Stimulated activated CD8-positive, alpha-beta memory T cell treated with anti-CD3 and anti-CD28 coated beads, Interleukin-15, amount 100 ng/mL, for 24 hours (primary cell): ENCODE measurements around the gene STX1B.
A peak's percentile ranks its signal among the peaks of the same experiment; 100 is the strongest.
"Not testable (repeated sequence)": the region's sequence is repeated elsewhere in the genome, so short reads cannot be mapped to it uniquely, and the experiment has no call there.

ENCODE experiments used
- DNase-seq: peaks from one replicate; pipeline ENCODE4 v3.0.0-alpha.2; 2020; ENCODE audit warnings: low read depth

The STX1B gene

GRCh38 chr16:31010585-31011325, at the start of gene STX1B:
Gene STX1B (minus strand): TSS chr16:31010638. CDS start chr16:31010396, 242 bp downstream.
- no peak for DNase-seq

DNA sequence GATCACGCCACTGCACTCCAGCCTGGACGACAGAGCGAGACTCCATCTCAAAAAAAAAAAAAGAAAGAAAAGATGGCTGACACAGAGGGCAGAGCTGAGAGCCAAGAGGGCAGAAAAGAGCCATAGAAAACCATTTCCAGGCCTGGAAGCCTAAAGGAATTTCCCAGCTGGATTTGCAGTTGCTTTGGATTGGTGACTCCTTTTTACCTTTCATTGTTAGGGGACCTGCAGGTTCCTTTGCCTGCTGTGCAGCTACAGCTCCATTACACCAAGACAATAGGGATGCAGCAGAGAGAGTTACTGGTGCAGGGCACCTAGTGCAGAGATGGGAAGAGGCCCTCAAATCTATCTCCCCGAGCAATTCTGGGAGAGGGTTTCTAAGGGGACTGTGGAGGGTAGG, 45.2 kb upstream of the STX1B start:
- no peak for DNase-seq

DNA sequence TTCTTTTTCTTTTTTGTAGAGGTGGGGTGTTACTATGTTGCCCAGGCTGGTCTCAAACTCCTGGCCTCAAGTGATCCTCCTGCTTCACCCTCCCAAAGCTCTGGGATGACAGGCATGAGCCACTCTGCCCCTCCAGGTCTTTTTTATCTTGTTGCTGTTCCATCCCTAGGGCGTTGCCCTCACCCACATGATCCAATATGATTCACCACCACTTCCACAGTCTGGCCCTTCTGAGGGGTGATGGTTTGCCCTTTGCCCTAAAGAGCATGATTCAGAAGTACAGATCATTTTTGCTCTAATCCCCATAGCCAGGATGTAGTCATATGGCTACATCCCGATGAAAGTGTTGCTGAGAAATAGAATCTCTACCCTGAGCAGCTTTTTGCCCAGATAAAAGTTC, 41.7 kb upstream of the STX1B start:
- DNase-seq: no peak

DNA sequence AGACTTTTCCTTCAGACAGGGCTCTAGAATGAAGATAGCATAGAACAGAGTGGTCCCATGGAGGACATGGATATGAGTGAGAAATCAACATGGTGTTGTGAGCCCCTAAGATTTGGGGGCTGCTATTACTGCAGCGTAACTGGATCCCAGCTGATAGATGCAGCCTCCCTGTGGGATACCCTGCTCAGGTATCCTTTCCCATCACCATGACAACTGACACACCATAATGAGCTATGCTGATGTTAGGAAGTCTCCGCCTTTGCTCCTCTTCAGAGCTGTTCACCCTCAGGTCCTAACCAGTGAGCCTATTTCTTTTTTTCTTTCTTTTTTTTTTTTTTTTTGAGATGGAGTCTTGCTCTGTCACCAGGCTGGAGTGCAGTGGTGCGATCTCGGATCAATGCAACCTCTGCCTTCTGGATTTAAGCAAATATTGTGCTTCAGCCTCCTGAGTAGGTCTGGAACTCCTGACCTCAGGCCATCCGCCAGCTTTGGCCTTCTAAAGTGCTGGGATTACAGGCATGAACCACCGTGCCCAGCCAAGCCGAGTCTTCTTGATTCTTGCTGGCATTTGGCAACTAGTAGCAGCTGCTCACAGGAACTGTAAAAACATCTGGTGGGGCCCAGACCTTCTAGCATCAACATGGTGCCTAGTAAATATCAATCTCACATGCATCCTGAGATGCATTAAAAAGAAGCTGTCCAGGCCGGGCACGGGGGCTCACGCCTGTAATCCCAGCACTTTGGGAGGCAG, 40.0 kb upstream of the STX1B start:
- no peak for DNase-seq

GRCh38 chr16:31043898-31044481, 33.6 kb upstream of the STX1B start:
- DNase-seq: no peak

DNA sequence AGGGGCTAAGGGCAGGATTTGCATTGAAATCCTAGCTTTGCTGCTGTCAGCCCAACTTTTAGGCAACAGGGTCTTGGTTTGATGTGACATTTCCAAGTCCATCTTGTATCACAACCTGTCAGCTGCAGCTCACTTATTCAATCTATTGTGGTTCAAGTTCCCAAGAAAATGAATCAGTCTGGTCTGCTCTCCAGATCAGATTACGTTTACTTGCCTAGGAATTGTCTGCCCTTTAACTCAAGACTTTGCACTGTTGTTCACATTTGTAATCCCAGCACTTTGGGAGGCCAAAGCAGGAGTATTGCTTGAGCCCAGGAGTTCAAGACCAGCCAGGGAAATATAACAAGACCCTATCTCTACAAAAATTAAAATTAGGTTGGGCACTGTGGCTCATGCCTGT, 32.9 kb upstream of the STX1B start:
- DNase-seq: no peak

DNA sequence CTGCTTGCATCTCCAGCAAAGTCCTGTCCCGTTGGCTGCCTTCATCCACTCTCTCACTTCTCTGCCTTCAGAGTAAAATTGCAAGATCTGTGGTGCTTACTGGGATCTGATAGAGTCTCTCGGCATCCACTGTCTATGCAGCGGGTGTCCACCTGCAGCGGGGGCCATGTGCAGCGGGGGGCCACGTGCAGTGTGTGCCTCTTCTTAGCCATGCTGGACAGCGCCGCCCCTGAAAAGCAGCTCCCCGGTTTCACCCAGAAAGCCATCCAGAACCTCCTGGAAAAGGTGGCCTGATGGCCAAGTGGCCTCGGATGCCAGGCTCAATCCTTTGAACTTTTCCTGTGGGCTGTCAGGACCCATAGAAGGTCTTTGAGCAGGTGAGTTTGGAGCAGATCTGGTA, 32.4 kb upstream of the STX1B start:
- DNase-seq: no peak

GRCh38 chr16:31038993-31039392, 28.6 kb upstream of the STX1B start:
- DNase-seq: no peak

GRCh38 chr16:31036691-31037090, 26.3 kb upstream of the STX1B start:
- no peak for DNase-seq

GRCh38 chr16:31033709-31034492, 23.5 kb upstream of the STX1B start:
- DNase-seq: peak; percentile 73

DNA sequence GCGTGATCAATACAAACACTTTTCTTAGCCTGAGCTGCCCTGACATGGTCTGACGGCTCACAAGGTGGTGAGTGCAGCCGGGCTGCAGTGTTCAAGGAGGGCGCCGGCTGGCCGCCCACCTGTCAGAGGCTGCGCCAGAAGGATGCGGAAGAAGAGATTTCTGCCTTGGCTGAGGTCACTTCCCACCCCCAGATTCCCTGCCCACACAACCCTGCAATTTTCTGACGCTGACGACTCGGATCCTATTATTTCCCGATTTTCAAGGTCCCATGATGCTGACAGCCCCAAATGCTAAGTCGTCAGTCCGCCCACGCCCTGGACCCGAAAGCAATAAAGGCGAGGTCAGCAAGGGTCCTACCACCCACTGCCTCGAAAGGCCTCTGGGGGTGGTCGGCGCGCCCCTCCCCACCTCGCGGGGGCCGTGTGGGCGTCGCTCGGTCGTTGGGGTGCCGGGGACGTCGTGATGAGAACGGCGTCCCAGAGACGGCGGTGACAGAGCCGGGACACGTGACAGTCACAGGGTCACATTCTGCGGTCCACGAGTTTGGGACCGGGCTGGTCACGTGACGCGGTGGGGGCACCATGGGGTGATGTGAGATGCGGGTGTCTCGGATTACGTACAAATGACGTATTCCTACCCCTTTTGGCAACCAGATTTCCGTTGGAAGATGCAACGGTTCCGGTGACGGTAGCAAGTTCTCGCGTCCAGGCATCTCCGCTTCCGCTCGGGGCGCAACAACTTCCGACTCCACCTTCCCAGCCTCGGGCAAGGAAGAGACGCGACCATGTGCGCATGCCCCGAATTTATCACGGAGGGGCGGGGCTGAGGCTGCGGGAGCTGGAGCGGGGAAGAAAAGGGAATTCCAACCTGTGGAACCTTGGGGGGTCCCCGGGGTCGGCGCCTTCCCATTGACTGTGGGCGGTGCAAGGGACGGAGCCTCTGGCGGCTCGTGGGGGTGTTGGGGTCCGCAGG, 22.6 kb upstream of the STX1B start, which contains the start of gene STX4:
Gene STX4 (plus strand): TSS at position 823 of the 973 bp plus-strand sequence. CDS start 248 bp downstream, outside the sequence.
- DNase-seq: peak; percentile 94

- no peak for DNase-seq
Observed at GRCh38 chr16:31031276-31031675, 20.8 kb upstream of the STX1B start.

DNA sequence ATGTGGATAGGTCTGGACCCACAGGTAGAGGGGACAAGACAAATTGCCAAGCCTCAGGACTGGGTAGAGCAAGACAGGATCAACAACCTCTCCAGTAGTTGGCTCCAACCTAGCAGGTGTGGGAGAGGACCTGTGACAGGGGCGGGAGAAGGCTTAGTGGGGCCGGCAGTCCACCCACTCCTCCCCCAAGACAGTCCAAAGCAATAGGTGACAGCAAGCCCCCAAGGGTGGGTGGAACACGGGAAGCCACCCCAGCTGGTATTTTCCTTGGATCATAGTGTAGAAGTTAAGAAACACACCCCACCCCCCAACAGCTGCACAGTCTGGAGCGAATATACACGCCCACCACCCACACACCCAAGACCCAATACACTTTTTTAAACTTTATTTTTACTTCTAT, 18.8 kb upstream of the STX1B start:
- DNase-seq: no peak

GRCh38 chr16:31025339-31025738, 14.9 kb upstream of the STX1B start:
- DNase-seq: no peak

GRCh38 chr16:31023627-31024226, 13.3 kb upstream of the STX1B start:
- no peak for DNase-seq

- no peak for DNase-seq
Observed at GRCh38 chr16:31023252-31023602, 12.8 kb upstream of the STX1B start.

GRCh38 chr16:31022544-31023251, 12.3 kb upstream of the STX1B start:
- no peak for DNase-seq

- no peak for DNase-seq
Observed at GRCh38 chr16:31020536-31020935, 10.1 kb upstream of the STX1B start.

GRCh38 chr16:31017756-31018155, 7.3 kb upstream of the STX1B start:
- not testable (repeated sequence) for DNase-seq

DNA sequence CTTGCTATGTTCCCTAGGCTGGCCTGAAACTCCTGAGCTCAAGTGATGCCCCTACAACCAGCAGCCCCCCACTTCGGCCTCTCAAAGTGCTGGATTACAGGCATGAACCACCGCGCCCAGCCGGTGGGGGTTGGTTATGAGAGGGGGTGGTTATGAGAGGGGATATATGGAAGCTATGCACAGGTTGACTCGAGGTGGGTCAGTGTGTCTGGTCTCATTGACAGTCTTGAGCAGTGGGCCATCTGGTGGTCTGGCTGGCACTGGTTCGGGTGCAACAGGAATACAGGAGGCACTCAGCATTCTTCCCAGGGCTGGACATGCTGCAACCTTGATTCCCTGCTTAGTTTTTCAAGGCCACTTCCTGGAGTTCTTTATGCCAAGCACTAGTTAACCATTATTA, 5.6 kb upstream of the STX1B start:
- no peak for DNase-seq
